ENCODE data around the gene CACNA1C. TPM values are rescaled to one million over a fixed set of nuclear protein-coding genes. Genes with fewer than 3 reads are reported as not detected.

CACNA1C gene
- total RNA-seq, 2 donors from 2014 or later = 0.86 to 6.3 TPM

DNA sequence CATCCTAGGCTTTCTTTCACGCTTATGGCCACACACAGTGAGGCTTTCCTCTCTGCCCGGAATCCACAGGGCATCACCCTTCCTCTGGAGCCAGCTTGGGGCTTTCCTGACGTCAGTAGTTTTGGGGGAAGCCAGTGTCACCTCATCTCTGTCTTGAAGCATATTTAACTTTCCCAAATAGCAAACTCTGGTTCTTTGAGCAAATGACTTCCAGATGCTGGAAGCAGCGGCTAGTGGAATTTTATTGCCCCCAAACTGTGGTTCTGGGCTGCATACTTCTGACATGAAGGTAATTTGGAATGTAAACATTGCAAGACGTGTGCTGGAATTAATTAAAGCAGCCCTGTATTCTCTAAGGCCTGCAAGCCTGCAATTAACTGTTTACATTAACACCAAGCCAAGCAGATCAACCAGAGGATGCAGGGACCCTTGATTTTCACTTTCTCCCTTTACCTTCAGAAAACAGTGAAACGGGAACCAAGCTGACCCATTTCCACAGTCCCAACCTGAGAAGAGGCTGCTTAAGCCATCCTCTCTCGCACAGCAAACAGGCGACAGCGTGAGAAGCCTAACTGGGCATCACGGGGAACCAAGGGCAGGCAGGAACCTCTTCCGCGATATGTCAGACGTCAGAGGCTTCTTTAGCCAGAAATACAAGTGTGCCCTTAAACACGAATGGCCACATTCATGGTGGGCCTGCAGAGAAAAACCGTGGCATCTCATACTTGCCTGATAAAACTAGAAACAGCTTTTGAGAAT, 258.4 kb downstream of the CACNA1C start:
- Mint-ChIP-seq H3K4me1 (peaks cover 29% of the 10 kb centered on the region), H3K27ac (no peak overlapping the region), H3K27me3 (ENCODE audit: insufficient read depth) (no peaks in the 10 kb centered on the region), H3K36me3 (ENCODE audit: low read depth) (no peaks in the 10 kb centered on the region), H3K9me3 (peaks cover 6% of the 10 kb centered on the region), H3K4me3 (no peak overlapping the region)
- TF ChIP-seq, protein P1, sequence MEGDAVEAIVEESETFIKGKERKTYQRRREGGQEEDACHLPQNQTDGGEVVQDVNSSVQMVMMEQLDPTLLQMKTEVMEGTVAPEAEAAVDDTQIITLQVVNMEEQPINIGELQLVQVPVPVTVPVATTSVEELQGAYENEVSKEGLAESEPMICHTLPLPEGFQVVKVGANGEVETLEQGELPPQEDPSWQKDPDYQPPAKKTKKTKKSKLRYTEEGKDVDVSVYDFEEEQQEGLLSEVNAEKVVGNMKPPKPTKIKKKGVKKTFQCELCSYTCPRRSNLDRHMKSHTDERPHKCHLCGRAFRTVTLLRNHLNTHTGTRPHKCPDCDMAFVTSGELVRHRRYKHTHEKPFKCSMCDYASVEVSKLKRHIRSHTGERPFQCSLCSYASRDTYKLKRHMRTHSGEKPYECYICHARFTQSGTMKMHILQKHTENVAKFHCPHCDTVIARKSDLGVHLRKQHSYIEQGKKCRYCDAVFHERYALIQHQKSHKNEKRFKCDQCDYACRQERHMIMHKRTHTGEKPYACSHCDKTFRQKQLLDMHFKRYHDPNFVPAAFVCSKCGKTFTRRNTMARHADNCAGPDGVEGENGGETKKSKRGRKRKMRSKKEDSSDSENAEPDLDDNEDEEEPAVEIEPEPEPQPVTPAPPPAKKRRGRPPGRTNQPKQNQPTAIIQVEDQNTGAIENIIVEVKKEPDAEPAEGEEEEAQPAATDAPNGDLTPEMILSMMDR (conservative IDR thresholded peaks at IDR 0.05) = no peak
- Histone ChIP-seq H3K4me1 (ENCODE audit: control insufficient read depth, insufficient read depth, low read length) (no peaks in the 10 kb centered on the region), H3K4me3 (ENCODE audit: low read length) (no peak overlapping the region), H3K27me3 (ENCODE audit: control insufficient read depth, insufficient read depth, low read length, poor library complexity, severe bottlenecking) (no peaks in the 10 kb centered on the region), H3K36me3 (ENCODE audit: control insufficient read depth, insufficient read depth, low read length) (no peaks in the 10 kb centered on the region), H3K9ac (ENCODE audit: extremely low read depth, low read length, poor library complexity, severe bottlenecking) (no peak overlapping the region), H3K27ac (ENCODE audit: low read depth, low read length) (no peak overlapping the region), H3K9me3 (ENCODE audit: control insufficient read depth, low read length) (peaks cover 5% of the 10 kb centered on the region)
- no peak for DNase-seq
- WGBS, 2 experiments (ENCODE audit: insufficient coverage in 1 of 2, insufficient read length in 1 of 2) = 88 to 95% methylated on average over 10 to 15 of the region's 15 CpGs

DNA sequence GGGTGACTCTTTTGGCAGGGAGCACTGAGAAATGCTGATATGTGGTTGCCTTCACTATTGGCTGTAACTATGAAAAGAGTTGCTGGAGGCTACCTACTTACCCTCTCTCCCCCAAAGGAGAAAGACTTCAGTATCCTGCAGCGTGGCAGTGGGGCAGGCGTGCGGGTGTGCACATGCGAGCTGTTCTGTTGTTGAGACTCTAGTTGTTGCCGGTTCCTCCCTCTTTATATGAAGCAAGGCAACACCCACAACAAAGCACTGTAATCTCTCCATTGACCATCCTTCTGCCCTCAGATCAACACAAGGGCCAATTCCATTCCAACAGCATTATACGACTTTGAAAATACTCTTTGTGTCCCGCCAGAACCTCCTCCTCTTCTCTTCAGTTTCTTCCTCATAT, 259.4 kb downstream of the CACNA1C start:
- H3K9me3 Mint-ChIP-seq = peaks cover 6% of the 10 kb centered on the region
- H3K27ac Mint-ChIP-seq = no peak overlapping the region
- H3K4me1 ChIP-seq (ENCODE audit: control insufficient read depth, insufficient read depth, low read length) = no peaks in the 10 kb centered on the region
- TF ChIP-seq, protein P1 (conservative IDR thresholded peaks at IDR 0.05) = no peak
- peaks cover 5% of the 10 kb centered on the region for H3K9me3 ChIP-seq (ENCODE audit: control insufficient read depth, low read length)
- no peak for DNase-seq
- H3K4me3 Mint-ChIP-seq = no peak overlapping the region
- H3K27me3 ChIP-seq (ENCODE audit: control insufficient read depth, insufficient read depth, low read length, poor library complexity, severe bottlenecking) = no peaks in the 10 kb centered on the region
- H3K27me3 Mint-ChIP-seq (ENCODE audit: insufficient read depth) = no peaks in the 10 kb centered on the region
- no peaks in the 10 kb centered on the region for H3K36me3 Mint-ChIP-seq (ENCODE audit: low read depth)
- WGBS, 2 experiments (ENCODE audit: insufficient coverage in 1 of 2, insufficient read length in 1 of 2) = 80 to 95% methylated on average over 1 to 7 of the region's 7 CpGs
- no peak overlapping the region for H3K27ac ChIP-seq (ENCODE audit: low read depth, low read length)
- peaks cover 19% of the 10 kb centered on the region for H3K4me1 Mint-ChIP-seq
- H3K4me3 ChIP-seq (ENCODE audit: low read length) = no peak overlapping the region
- H3K9ac ChIP-seq (ENCODE audit: extremely low read depth, low read length, poor library complexity, severe bottlenecking) = no peak overlapping the region
- no peaks in the 10 kb centered on the region for H3K36me3 ChIP-seq (ENCODE audit: control insufficient read depth, insufficient read depth, low read length)

DNA sequence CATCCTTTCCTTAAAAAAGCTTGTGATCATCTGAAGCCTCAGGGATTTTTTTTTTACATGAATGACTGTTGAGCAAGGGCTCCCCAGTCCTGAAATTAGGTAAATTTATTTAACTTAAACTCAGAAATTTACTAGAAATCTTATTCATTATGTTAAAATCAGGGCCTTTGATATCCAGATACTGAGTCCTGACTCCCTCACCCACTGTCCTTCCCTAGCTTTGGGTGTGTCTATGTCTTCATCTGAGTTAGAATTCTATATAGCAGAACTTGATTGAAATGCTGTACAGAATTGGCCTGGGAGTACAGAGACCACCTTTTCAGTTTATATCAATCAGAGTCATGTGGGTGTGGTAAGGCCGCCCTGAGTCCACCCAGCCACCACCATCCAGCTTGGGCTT, 260.0 kb downstream of the CACNA1C start:
- Mint-ChIP-seq H3K27ac (no peak overlapping the region), H3K4me3 (no peak overlapping the region)

More for the DNA sequence above, 260.0 kb downstream of the CACNA1C start:
- Histone ChIP-seq H3K36me3 (ENCODE audit: control insufficient read depth, insufficient read depth, low read length) (no peaks in the 10 kb centered on the region), H3K9ac (ENCODE audit: extremely low read depth, low read length, poor library complexity, severe bottlenecking) (no peak overlapping the region), H3K9me3 (ENCODE audit: control insufficient read depth, low read length) (peaks cover 5% of the 10 kb centered on the region), H3K27ac (ENCODE audit: low read depth, low read length) (no peak overlapping the region), H3K4me3 (ENCODE audit: low read length) (no peak overlapping the region), H3K27me3 (ENCODE audit: control insufficient read depth, insufficient read depth, low read length, poor library complexity, severe bottlenecking) (no peaks in the 10 kb centered on the region), H3K4me1 (ENCODE audit: control insufficient read depth, insufficient read depth, low read length) (no peaks in the 10 kb centered on the region)
- no peaks in the 10 kb centered on the region for H3K27me3 Mint-ChIP-seq (ENCODE audit: insufficient read depth)
- 80% methylated on average over 1 of the region's 1 CpG; no CpG with 5 or more reads in 1 of the 2 experiments for WGBS, 2 experiments (ENCODE audit: insufficient coverage in 1 of 2, insufficient read length in 1 of 2)
- no peaks in the 10 kb centered on the region for H3K36me3 Mint-ChIP-seq (ENCODE audit: low read depth)
- no peak for DNase-seq
- H3K9me3 Mint-ChIP-seq = peaks cover 6% of the 10 kb centered on the region
- TF ChIP-seq, protein P1 (conservative IDR thresholded peaks at IDR 0.05) = no peak
- peaks cover 15% of the 10 kb centered on the region for H3K4me1 Mint-ChIP-seq

All from endodermal cell (in vitro differentiated cells).